Measurements from ENCODE around the gene SCRN1. TPM values are rescaled to one million over a fixed set of nuclear protein-coding genes. Genes with fewer than 3 reads are reported as not detected.
"Not testable (repeated sequence)": the region's sequence is repeated elsewhere in the genome, so short reads cannot be mapped to it uniquely, and the experiment has no call there.

The SCRN1 gene
- total RNA-seq, 5 donors from 2014 or later (not counting 1 experiment from before 2014, with no cell fraction given) = 3.4 to 12.5 (median 5.7) TPM

DNA sequence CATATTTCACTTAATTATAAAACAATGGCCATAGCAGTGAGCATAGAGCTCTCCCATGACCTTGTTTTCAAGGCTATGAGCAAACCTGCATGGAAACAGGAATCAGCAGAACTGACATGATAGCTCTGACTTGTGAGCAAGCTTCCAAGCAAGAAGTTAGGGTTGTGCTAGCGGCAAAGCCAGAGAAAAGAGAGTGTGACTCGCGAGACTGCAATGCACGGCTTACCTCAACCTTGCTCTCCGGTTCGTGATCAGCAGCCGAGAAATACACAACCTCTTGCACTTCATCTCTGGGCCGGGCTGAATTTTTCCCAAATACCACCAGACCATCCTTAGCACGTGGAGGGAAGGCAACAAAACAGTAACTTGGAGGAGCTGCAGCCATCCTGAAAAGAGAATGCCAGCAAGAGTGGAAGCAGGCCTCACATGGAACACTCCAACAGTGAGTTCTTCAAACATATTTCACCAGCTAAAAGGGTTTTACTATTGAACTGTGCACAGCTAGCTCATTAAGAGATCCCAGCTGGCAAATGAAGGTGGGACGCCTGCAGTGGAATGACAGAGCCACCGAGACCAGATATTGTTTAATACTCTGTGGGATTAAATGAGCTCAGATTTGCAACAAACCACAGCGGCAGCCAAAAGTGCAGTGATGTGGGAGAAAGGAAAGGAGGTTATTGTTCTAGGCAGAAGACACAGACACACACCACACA lies 20.8 kb downstream of the SCRN1 start:
- POLR2A ChIA-PET = no interaction called here
- peaks cover 14 to 31% of the 10 kb centered on the region in 2 donors for H3K27me3 Mint-ChIP-seq

DNA sequence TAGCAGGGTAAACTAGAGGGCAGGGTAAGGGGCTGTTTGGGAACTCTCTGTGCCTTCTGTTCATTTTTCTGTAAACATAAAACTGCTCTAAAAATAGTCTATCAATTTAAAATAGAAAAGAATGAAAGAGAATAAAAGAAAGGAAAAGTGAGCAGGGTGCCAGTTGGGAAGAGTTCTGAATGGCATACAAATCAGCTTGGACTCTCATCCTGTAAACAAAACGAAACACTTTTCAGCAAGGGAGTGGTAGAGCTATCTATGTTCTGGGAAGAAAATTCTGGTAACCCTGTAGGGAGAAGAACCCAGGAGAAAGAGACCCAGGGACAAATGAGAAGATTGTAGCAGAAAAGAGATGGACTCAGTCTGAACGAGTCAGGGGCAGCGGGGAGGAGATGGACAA lies 24.6 kb downstream of the SCRN1 start:
- H3K27ac ChIP-seq (ENCODE audit: low read length) = no peak overlapping the region
- peaks cover 0 to 11% of the 10 kb centered on the region in 2 experiments for H3K27me3 ChIP-seq (replicated peaks in 1 of 2; ENCODE audit: control insufficient read depth in 2 of 2, extremely low read depth in 1 of 2, insufficient read depth in 2 of 2, low read length in 1 of 2)
- no peak for DNase-seq
- H3K27ac Mint-ChIP-seq = no peak overlapping the region
- CTCF ChIA-PET = no interaction called here
- no peaks in the 10 kb centered on the region for H3K36me3 Mint-ChIP-seq
- ATAC-seq (replicated peaks in 1 of 4) = no peak
- WGBS (ENCODE audit: insufficient coverage) = 84% methylated on average over 3 of the region's 3 CpGs
- H3K36me3 ChIP-seq (ENCODE audit: control insufficient read depth in 2 of 2, extremely low read depth in 1 of 2, insufficient read depth in 1 of 2, low read length in 1 of 2) = no peaks in the 10 kb centered on the region
- no peaks in the 10 kb centered on the region for H3K9me3 Mint-ChIP-seq
- peaks cover 2 to 9% of the 10 kb centered on the region in 2 experiments for H3K4me1 ChIP-seq (ENCODE audit: control insufficient read depth in 1 of 2, extremely low read depth in 1 of 2, insufficient read depth in 2 of 2, low read length in 2 of 2)
- no peak overlapping the region for H3K4me3 ChIP-seq (ENCODE audit: control insufficient read depth in 1 of 2, extremely low read depth in 1 of 2, low read length in 1 of 2)
- H3K4me1 Mint-ChIP-seq = peaks cover 9 to 12% (median 9%) of the 10 kb centered on the region in 3 donors
- POLR2A ChIA-PET = no interaction called here
- no peaks in the 10 kb centered on the region for H3K9me3 ChIP-seq
- H3K4me3 Mint-ChIP-seq = no peak overlapping the region
- H3K27me3 Mint-ChIP-seq = peaks cover 8 to 17% of the 10 kb centered on the region in 2 donors

More for the DNA sequence above, 20.8 kb downstream of the SCRN1 start:
- 72% methylated on average over 5 of the region's 12 CpGs for WGBS (ENCODE audit: insufficient coverage)
- no peak for ATAC-seq (replicated peaks in 1 of 4)
- no peaks in the 10 kb centered on the region for H3K9me3 Mint-ChIP-seq
- no peak for DNase-seq
- no peaks in the 10 kb centered on the region for H3K36me3 Mint-ChIP-seq
- H3K4me1 ChIP-seq (ENCODE audit: control insufficient read depth in 1 of 2, extremely low read depth in 1 of 2, insufficient read depth in 2 of 2, low read length in 2 of 2) = peaks cover 2 to 9% of the 10 kb centered on the region in 2 experiments
- H3K4me3 Mint-ChIP-seq = peak overlapping the region in 1 of 3 donors; percentile 6
- H3K9me3 ChIP-seq = no peaks in the 10 kb centered on the region
- H3K27ac Mint-ChIP-seq = no peak overlapping the region
- CTCF ChIA-PET = no interaction called here
- peaks cover 0 to 13% of the 10 kb centered on the region in 2 experiments for H3K27me3 ChIP-seq (replicated peaks in 1 of 2; ENCODE audit: control insufficient read depth in 2 of 2, extremely low read depth in 1 of 2, insufficient read depth in 2 of 2, low read length in 1 of 2)
- H3K36me3 ChIP-seq (ENCODE audit: control insufficient read depth in 2 of 2, extremely low read depth in 1 of 2, insufficient read depth in 1 of 2, low read length in 1 of 2) = no peaks in the 10 kb centered on the region
- peaks cover 12 to 17% (median 16%) of the 10 kb centered on the region in 3 donors for H3K4me1 Mint-ChIP-seq
- no peak overlapping the region for H3K27ac ChIP-seq (ENCODE audit: low read length)
- no peak overlapping the region for H3K4me3 ChIP-seq (ENCODE audit: control insufficient read depth in 1 of 2, extremely low read depth in 1 of 2, low read length in 1 of 2)

DNA sequence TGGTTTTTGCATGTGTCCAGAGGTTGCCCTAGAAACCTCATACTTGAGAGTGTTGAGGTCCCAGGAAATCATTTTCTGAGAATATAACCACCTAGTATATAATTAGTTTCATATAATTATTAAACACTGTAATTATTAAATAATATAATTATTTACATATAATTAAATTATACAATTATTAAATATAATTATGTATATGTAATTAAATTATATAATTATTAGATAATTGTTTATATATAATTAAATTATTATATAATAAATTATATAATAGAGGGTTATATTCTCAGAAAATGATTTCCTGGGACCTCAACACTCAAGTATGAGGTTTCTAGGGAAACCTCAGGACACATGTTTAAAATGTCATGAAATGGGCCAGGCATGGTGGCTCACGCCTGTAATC lies 27.6 kb downstream of the SCRN1 start:
- DNase-seq (no peak), ATAC-seq (replicated peaks in 1 of 4) (no peak)
- ChIA-PET CTCF (no interaction called here), POLR2A (no interaction called here)
- Mint-ChIP-seq H3K4me3 (no peak overlapping the region), H3K4me1 (peaks cover 0 to 2% (median 0%) of the 10 kb centered on the region in 3 donors), H3K36me3 (no peaks in the 10 kb centered on the region), H3K27me3 (peaks cover 10 to 17% of the 10 kb centered on the region in 2 donors), H3K9me3 (no peaks in the 10 kb centered on the region), H3K27ac (no peak overlapping the region)
- Histone ChIP-seq H3K36me3 (ENCODE audit: control insufficient read depth in 2 of 2, extremely low read depth in 1 of 2, insufficient read depth in 1 of 2, low read length in 1 of 2) (no peaks in the 10 kb centered on the region), H3K4me1 (ENCODE audit: control insufficient read depth in 1 of 2, extremely low read depth in 1 of 2, insufficient read depth in 2 of 2, low read length in 2 of 2) (no peaks in the 10 kb centered on the region), H3K4me3 (ENCODE audit: control insufficient read depth in 1 of 2, extremely low read depth in 1 of 2, low read length in 1 of 2) (no peak overlapping the region), H3K27me3 (replicated peaks in 1 of 2; ENCODE audit: control insufficient read depth in 2 of 2, extremely low read depth in 1 of 2, insufficient read depth in 2 of 2, low read length in 1 of 2) (no peaks in the 10 kb centered on the region), H3K9me3 (no peaks in the 10 kb centered on the region), H3K27ac (ENCODE audit: low read length) (no peak overlapping the region)
- WGBS (ENCODE audit: insufficient coverage) = 67% methylated on average over 1 of the region's 1 CpG

DNA sequence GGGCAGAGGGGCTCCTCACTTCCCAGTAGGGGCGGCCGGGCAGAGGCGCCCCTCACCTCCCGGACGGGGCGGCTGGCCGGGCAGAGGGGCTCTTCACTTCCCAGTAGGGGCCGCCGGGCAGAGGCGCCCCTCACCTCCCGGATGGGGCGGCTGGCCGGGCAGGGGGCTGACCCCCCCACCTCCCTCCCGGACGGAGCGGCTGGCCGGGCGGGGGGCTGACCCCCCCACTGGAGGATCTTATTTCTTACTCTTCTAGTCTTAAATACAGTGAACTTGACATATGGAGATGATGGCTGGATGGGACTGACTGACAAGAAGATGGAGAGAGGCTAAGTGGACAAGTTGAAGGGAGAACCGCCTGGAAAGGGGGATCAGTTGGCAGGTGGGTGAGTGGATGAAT lies 28.0 kb downstream of the SCRN1 start:
- H3K27ac Mint-ChIP-seq; H3K9me3 ChIP-seq; DNase-seq; H3K4me3 Mint-ChIP-seq; H3K27me3 ChIP-seq (replicated peaks in 1 of 2; ENCODE audit: control insufficient read depth in 2 of 2, extremely low read depth in 1 of 2, insufficient read depth in 2 of 2, low read length in 1 of 2); H3K27ac ChIP-seq (ENCODE audit: low read length); H3K36me3 Mint-ChIP-seq; H3K4me1 Mint-ChIP-seq; H3K4me3 ChIP-seq (ENCODE audit: control insufficient read depth in 1 of 2, extremely low read depth in 1 of 2, low read length in 1 of 2); ATAC-seq (replicated peaks in 1 of 4); CTCF ChIA-PET; POLR2A ChIA-PET; H3K4me1 ChIP-seq (ENCODE audit: control insufficient read depth in 1 of 2, extremely low read depth in 1 of 2, insufficient read depth in 2 of 2, low read length in 2 of 2); H3K9me3 Mint-ChIP-seq; H3K36me3 ChIP-seq (ENCODE audit: control insufficient read depth in 2 of 2, extremely low read depth in 1 of 2, insufficient read depth in 1 of 2, low read length in 1 of 2): not testable (repeated sequence)
- peaks cover 10 to 17% of the 10 kb centered on the region in 2 donors for H3K27me3 Mint-ChIP-seq
- no CpG with 5 or more reads among the region's 19 CpGs for WGBS (ENCODE audit: insufficient coverage)

DNA sequence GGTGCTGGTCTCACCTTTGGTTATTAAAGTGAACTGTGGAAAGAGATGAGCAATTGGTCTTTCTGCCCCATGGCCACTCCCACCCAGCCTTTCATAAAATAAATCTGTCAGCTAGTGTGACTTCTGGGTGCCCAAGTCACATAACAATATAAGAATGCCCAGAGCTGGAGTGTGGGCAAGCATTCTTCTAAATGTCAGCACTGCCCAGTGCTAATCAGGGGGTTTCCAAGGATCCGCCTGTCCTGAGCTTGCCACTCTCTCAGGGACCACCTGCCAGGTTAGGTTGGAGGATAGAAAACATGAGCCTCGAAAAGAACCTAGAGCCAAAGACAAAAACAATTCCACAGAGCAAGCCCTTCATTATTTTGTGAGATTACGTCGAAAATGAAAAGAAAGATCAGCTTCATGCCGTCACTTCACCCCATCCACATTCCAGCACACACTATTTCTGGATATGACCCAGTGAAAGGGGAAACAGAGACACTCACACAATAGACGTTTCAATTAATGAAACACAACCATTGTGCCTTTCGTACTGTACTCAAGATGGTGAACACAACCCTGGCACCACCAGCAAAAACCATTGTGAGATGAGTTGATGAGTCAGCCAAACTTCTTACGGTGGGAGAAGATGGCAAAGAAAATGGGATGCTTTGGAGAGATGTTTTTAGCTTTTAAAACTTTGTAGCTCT lies 30.8 kb downstream of the SCRN1 start:
- no peaks in the 10 kb centered on the region for H3K36me3 Mint-ChIP-seq
- POLR2A ChIA-PET = no interaction called here
- WGBS (ENCODE audit: insufficient coverage) = 100% methylated on average over 3 of the region's 8 CpGs
- CTCF ChIA-PET = no interaction called here
- no peaks in the 10 kb centered on the region for H3K9me3 Mint-ChIP-seq
- no peak overlapping the region for H3K27ac Mint-ChIP-seq
- DNase-seq (no peak), ATAC-seq (replicated peaks in 1 of 4) (no peak)
- Histone ChIP-seq H3K36me3 (ENCODE audit: control insufficient read depth in 2 of 2, extremely low read depth in 1 of 2, insufficient read depth in 1 of 2, low read length in 1 of 2) (no peaks in the 10 kb centered on the region), H3K27me3 (replicated peaks in 1 of 2; ENCODE audit: control insufficient read depth in 2 of 2, extremely low read depth in 1 of 2, insufficient read depth in 2 of 2, low read length in 1 of 2) (no peaks in the 10 kb centered on the region), H3K4me1 (ENCODE audit: control insufficient read depth in 1 of 2, extremely low read depth in 1 of 2, insufficient read depth in 2 of 2, low read length in 2 of 2) (peaks cover 8 to 9% of the 10 kb centered on the region in 2 experiments), H3K9me3 (no peaks in the 10 kb centered on the region), H3K27ac (ENCODE audit: low read length) (no peak overlapping the region), H3K4me3 (ENCODE audit: control insufficient read depth in 1 of 2, extremely low read depth in 1 of 2, low read length in 1 of 2) (no peak overlapping the region)
- H3K4me3 Mint-ChIP-seq = no peak overlapping the region
- peaks cover 3 to 7% of the 10 kb centered on the region in 2 donors for H3K27me3 Mint-ChIP-seq
- peaks cover 12 to 15% (median 14%) of the 10 kb centered on the region in 3 donors for H3K4me1 Mint-ChIP-seq

DNA sequence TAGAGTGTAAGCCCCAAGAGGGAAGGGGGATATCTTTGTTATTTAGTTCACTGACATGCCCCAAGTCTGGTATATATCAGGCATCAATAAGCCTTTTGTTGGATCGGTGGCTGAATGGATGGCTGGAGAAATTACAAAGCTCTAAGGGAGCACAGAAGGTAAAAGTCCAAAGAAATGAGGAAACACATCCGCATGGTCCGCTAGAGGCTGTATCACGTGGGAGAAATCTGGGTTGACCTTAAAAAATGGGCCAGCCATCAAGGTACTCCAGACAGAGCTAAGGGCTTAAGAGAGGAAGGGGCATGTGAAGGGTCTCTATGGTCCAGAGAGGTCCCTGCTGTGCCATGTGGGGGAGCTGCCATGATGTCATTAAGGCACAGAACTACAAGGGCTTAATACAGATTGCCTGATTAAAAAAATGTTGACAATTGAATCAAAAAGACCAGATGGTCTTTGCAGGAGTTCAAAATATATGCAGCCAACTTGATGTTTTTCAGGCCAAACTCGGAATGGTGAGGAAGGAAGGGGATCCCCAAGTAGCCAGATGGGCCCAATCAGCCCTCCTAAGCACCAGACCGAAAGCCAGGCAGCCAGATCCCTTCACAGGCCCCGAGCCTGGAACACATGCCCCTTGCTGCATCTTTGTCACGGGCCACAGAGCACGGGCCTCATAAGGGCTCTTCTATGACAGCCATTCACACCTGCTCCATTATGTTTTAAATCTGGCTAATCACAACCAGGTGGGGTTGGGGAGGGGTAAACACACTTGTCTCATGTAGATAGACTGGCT lies 31.9 kb downstream of the SCRN1 start:
- Histone ChIP-seq H3K9me3 (no peaks in the 10 kb centered on the region), H3K27me3 (replicated peaks in 1 of 2; ENCODE audit: control insufficient read depth in 2 of 2, extremely low read depth in 1 of 2, insufficient read depth in 2 of 2, low read length in 1 of 2) (no peaks in the 10 kb centered on the region), H3K36me3 (ENCODE audit: control insufficient read depth in 2 of 2, extremely low read depth in 1 of 2, insufficient read depth in 1 of 2, low read length in 1 of 2) (no peaks in the 10 kb centered on the region), H3K4me3 (ENCODE audit: control insufficient read depth in 1 of 2, extremely low read depth in 1 of 2, low read length in 1 of 2) (no peak overlapping the region), H3K27ac (ENCODE audit: low read length) (no peak overlapping the region), H3K4me1 (ENCODE audit: control insufficient read depth in 1 of 2, extremely low read depth in 1 of 2, insufficient read depth in 2 of 2, low read length in 2 of 2) (peaks cover 8 to 12% of the 10 kb centered on the region in 2 experiments)
- 77% methylated on average over 5 of the region's 9 CpGs for WGBS (ENCODE audit: insufficient coverage)
- ATAC-seq (replicated peaks in 1 of 4) (no peak), DNase-seq (no peak)
- ChIA-PET CTCF (no interaction called here), POLR2A (interaction anchor here in 1 of 2 donors (0.6 kb wide), 1 partner anchor 117 kb away, joined by 3 read pairs; no protein-coding TSS in a partner anchor)
- no peak overlapping the region for H3K4me3 Mint-ChIP-seq
- no peaks in the 10 kb centered on the region for H3K9me3 Mint-ChIP-seq
- H3K27me3 Mint-ChIP-seq = peaks cover 3 to 7% of the 10 kb centered on the region in 2 donors
- H3K36me3 Mint-ChIP-seq = no peaks in the 10 kb centered on the region
- H3K27ac Mint-ChIP-seq = no peak overlapping the region
- peaks cover 12 to 15% (median 14%) of the 10 kb centered on the region in 3 donors for H3K4me1 Mint-ChIP-seq

Data from T-cell (primary cell).